ENCODE measurements around the gene EYS. TPM values are rescaled to one million over a fixed set of nuclear protein-coding genes. Genes with fewer than 3 reads are reported as not detected.

Gene EYS
- total and polyA plus RNA-seq, 4 donors = 0.08 to 0.63 (median 0.36) TPM

DNA sequence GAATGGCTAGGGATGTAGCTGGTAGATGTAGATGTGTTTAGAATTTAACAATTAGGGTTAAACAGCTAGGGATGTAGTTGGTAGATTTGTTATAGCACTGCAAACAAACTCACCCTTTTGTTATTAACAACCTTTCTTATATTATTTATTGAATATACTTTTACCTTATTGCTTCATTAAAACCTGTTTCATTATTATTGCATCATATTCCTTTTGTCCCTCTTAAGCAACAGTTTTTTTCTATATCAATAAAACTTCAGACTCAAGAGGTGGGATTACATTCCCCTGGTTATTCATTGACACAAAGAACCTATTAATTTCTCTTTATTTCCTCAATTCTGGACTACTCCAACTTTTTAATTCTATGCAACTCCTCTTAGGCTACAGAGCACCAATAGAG, 661.2 kb downstream of the EYS start:
- no peaks in the 10 kb centered on the region for H3K4me1 ChIP-seq (ENCODE audit: control insufficient read depth in 4 of 4, insufficient read depth in 4 of 4, low read length in 3 of 4)
- H3K27me3 ChIP-seq (ENCODE audit: control insufficient read depth in 4 of 4, insufficient read depth in 4 of 4, low read length in 3 of 4) = no peaks in the 10 kb centered on the region
- no peak overlapping the region for H3K9ac ChIP-seq (ENCODE audit: low read depth in 1 of 2, low read length in 2 of 2)
- TF ChIP-seq FOXA1 (IDR thresholded peaks at IDR 0.05) (no peak), HNF4G (IDR thresholded peaks at IDR 0.05) (no peak), TAF1 (conservative IDR thresholded peaks at IDR 0.05) (no peak), ZBTB33 (IDR thresholded peaks at IDR 0.05) (no peak), GABPA (IDR thresholded peaks at IDR 0.05 in 1 of 2, conservative IDR thresholded peaks at IDR 0.05 in 1 of 2) (no peak), JUND (IDR thresholded peaks at IDR 0.05) (no peak), NR2F2 (IDR thresholded peaks at IDR 0.05) (no peak), REST (IDR thresholded peaks at IDR 0.05) (no peak), FOXA2 (IDR thresholded peaks at IDR 0.05) (no peak), YY1 (IDR thresholded peaks at IDR 0.05) (no peak), RAD21 (IDR thresholded peaks at IDR 0.05) (no peak)
- TF ChIP-seq, protein P1, sequence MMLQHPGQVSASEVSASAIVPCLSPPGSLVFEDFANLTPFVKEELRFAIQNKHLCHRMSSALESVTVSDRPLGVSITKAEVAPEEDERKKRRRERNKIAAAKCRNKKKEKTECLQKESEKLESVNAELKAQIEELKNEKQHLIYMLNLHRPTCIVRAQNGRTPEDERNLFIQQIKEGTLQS (IDR thresholded peaks at IDR 0.05) = no peak
- TF ChIP-seq, protein P2, sequence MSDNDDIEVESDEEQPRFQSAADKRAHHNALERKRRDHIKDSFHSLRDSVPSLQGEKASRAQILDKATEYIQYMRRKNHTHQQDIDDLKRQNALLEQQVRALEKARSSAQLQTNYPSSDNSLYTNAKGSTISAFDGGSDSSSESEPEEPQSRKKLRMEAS (IDR thresholded peaks at IDR 0.05) = no peak
- TF ChIP-seq, protein P3, sequence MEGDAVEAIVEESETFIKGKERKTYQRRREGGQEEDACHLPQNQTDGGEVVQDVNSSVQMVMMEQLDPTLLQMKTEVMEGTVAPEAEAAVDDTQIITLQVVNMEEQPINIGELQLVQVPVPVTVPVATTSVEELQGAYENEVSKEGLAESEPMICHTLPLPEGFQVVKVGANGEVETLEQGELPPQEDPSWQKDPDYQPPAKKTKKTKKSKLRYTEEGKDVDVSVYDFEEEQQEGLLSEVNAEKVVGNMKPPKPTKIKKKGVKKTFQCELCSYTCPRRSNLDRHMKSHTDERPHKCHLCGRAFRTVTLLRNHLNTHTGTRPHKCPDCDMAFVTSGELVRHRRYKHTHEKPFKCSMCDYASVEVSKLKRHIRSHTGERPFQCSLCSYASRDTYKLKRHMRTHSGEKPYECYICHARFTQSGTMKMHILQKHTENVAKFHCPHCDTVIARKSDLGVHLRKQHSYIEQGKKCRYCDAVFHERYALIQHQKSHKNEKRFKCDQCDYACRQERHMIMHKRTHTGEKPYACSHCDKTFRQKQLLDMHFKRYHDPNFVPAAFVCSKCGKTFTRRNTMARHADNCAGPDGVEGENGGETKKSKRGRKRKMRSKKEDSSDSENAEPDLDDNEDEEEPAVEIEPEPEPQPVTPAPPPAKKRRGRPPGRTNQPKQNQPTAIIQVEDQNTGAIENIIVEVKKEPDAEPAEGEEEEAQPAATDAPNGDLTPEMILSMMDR (IDR thresholded peaks at IDR 0.05; ENCODE audit: low read depth, low read length, missing input control) = no peak
- no peaks in the 10 kb centered on the region for H3K9me3 ChIP-seq (ENCODE audit: control insufficient read depth in 4 of 4, low read length in 3 of 4)
- DNase-seq (ENCODE audit: low spot score) = no peak
- no peaks in the 10 kb centered on the region for H3K36me3 ChIP-seq (ENCODE audit: control insufficient read depth in 4 of 4, insufficient read depth in 3 of 4, low read depth in 1 of 4, low read length in 3 of 4)
- no peak overlapping the region for H3K27ac ChIP-seq (ENCODE audit: low read depth in 1 of 2, low read length in 2 of 2)
- H3K4me3 ChIP-seq (ENCODE audit: low read depth in 1 of 3, low read length in 3 of 3) = no peak overlapping the region

GRCh38 chr6:65014006-65014405, 693.0 kb downstream of the EYS start:
- Histone ChIP-seq H3K27ac (ENCODE audit: low read depth in 1 of 2, low read length in 2 of 2) (no peak overlapping the region), H3K27me3 (ENCODE audit: control insufficient read depth in 4 of 4, insufficient read depth in 4 of 4, low read length in 3 of 4) (no peaks in the 10 kb centered on the region), H3K4me1 (ENCODE audit: control insufficient read depth in 4 of 4, insufficient read depth in 4 of 4, low read length in 3 of 4) (no peaks in the 10 kb centered on the region), H3K9ac (ENCODE audit: low read depth in 1 of 2, low read length in 2 of 2) (no peak overlapping the region), H3K36me3 (ENCODE audit: control insufficient read depth in 4 of 4, insufficient read depth in 3 of 4, low read depth in 1 of 4, low read length in 3 of 4) (no peaks in the 10 kb centered on the region), H3K9me3 (ENCODE audit: control insufficient read depth in 4 of 4, low read length in 3 of 4) (no peaks in the 10 kb centered on the region), H3K4me3 (ENCODE audit: low read depth in 1 of 3, low read length in 3 of 3) (no peak overlapping the region)
- 62% methylated on average over 1 of the region's 1 CpG for WGBS
- DNase-seq (ENCODE audit: low spot score) = no peak
- TF ChIP-seq JUND (IDR thresholded peaks at IDR 0.05) (no peak), YY1 (IDR thresholded peaks at IDR 0.05) (no peak), GABPA (IDR thresholded peaks at IDR 0.05 in 1 of 2, conservative IDR thresholded peaks at IDR 0.05 in 1 of 2) (no peak), SP1 (IDR thresholded peaks at IDR 0.05) (no peak), REST (IDR thresholded peaks at IDR 0.05) (no peak), RXRA (IDR thresholded peaks at IDR 0.05) (no peak), HNF4G (IDR thresholded peaks at IDR 0.05) (no peak), HNF4A (conservative IDR thresholded peaks at IDR 0.05) (no peak), FOXA1 (IDR thresholded peaks at IDR 0.05) (no peak), ZBTB33 (IDR thresholded peaks at IDR 0.05) (no peak), FOXA2 (IDR thresholded peaks at IDR 0.05) (no peak)
- TF ChIP-seq, protein P2 (IDR thresholded peaks at IDR 0.05) = no peak
- TF ChIP-seq, protein P1 (IDR thresholded peaks at IDR 0.05) = no peak
